SK-N-SH (cell line): ENCODE data around the gene ARTN. TPM values are rescaled to one million over a fixed set of nuclear protein-coding genes. Genes with fewer than 3 reads are reported as not detected.

ENCODE experiments used
- CTCF ChIA-PET: fragments of 300-600, 350-600 bp; formaldehyde crosslinking; extraction: SDS; loops from one replicate; lab custom pipeline; 2021; lab: Yijun Ruan, JAX
- POLR2A ChIA-PET: fragments of 350-600 bp; sonication (Branson Sonifier 250); formaldehyde crosslinking; extraction: SDS; loops from one replicate; lab custom pipeline; 2020; ENCODE audit warnings: antibody characterized with exemption, inconsistent platforms; lab: Yijun Ruan, JAX
- DNase-seq: peaks from one replicate; pipeline ENCODE4 v3.0.0; 2012
- H2AFZ ChIP-seq: fragments of 200-600 bp; sonication (generic); 2 replicates; pipeline ENCODE4 v1.8.1; 2016; ENCODE audit warnings: antibody characterized with exemption, mild to moderate bottlenecking, low read depth
- H3F3A ChIP-seq: fragments of 200-600 bp; sonication (generic); replicated peaks from 2 replicates; pipeline ENCODE3; 2016; ENCODE audit warnings: antibody characterized with exemption, mild to moderate bottlenecking; ENCODE audit not compliant: insufficient read depth
- H3K27ac ChIP-seq, 2 experiments: fragments of 200-500 bp in 1 of 2; fragments of 200-600 bp in 1 of 2; sonication (Bioruptor generic) in 1 of 2; sonication (generic), shearing (Covaris generic) in 1 of 2; 2 replicates each; pipeline versions ENCODE4 v1.5.1 to v1.6.1; 2014 to 2016; ENCODE audit warnings: low read depth in 2 of 2, inconsistent platforms in 1 of 2, low read length in 1 of 2, mild to moderate bottlenecking in 1 of 2, mixed read lengths in 1 of 2
- H3K27me3 ChIP-seq: fragments of 200-600 bp; sonication (generic), shearing (Covaris generic); 2 replicates; pipeline ENCODE4 v1.6.1; 2016; ENCODE audit warnings: mixed run types; ENCODE audit not compliant: insufficient read depth
- H3K36me3 ChIP-seq, 2 experiments: fragments of 200-500 bp in 1 of 2; fragments of 200-600 bp in 1 of 2; sonication (Bioruptor generic) in 1 of 2; sonication (generic) in 1 of 2; replicated peaks in 1 of 2; 2 replicates each; pipeline versions ENCODE3 to v1.5.1; 2014 to 2016; ENCODE audit warnings: low read length in 1 of 2, mild to moderate bottlenecking in 1 of 2; ENCODE audit not compliant: insufficient read depth in 2 of 2, control insufficient read depth in 1 of 2
- H3K4me1 ChIP-seq, 2 experiments: fragments of 200-500 bp in 1 of 2; fragments of 200-600 bp in 1 of 2; sonication (Bioruptor generic) in 1 of 2; sonication (generic), shearing (Covaris generic) in 1 of 2; 2 replicates each; pipeline versions ENCODE4 v1.5.1 to v1.6.1; 2014 to 2016; ENCODE audit warnings: low read depth in 1 of 2, low read length in 1 of 2, mixed run types in 1 of 2; ENCODE audit not compliant: insufficient read depth in 2 of 2, control insufficient read depth in 1 of 2
- H3K4me2 ChIP-seq: fragments of 200-600 bp; sonication (generic), shearing (Covaris generic); 2 replicates; pipeline ENCODE4 v1.6.1; 2017; ENCODE audit warnings: mixed run types
- H3K4me3 ChIP-seq, 2 experiments: fragments of 200-500 bp in 1 of 2; fragments of 200-600 bp in 1 of 2; sonication (Bioruptor generic) in 1 of 2; sonication (generic), shearing (Covaris generic) in 1 of 2; 2 replicates each; pipeline versions ENCODE4 v1.5.1 to v1.8.1; 2014 to 2016; ENCODE audit warnings: low read depth in 2 of 2, inconsistent platforms in 1 of 2, low read length in 1 of 2, mild to moderate bottlenecking in 1 of 2, mixed read lengths in 1 of 2, moderate library complexity in 1 of 2
- H3K79me2 ChIP-seq: fragments of 200-600 bp; sonication (generic); 2 replicates; pipeline ENCODE4 v1.8.1; 2017; ENCODE audit warnings: mild to moderate bottlenecking; ENCODE audit not compliant: insufficient read depth
- H3K9ac ChIP-seq: fragments of 200-600 bp; sonication (generic); 2 replicates; pipeline ENCODE4 v1.6.1; 2017; ENCODE audit warnings: mixed run types
- H3K9me2 ChIP-seq: fragments of 200-600 bp; sonication (generic); 2 replicates; pipeline ENCODE4 v1.6.1; 2017; ENCODE audit warnings: mixed run types
- H3K9me3 ChIP-seq: fragments of 200-600 bp; sonication (generic); 2 replicates; pipeline ENCODE4 v1.6.1; 2017; ENCODE audit warnings: mixed run types, mild to moderate bottlenecking, moderate library complexity
- H4K20me1 ChIP-seq: fragments of 200-600 bp; sonication (generic); 2 replicates; pipeline ENCODE4 v1.6.1; 2017; ENCODE audit warnings: mild to moderate bottlenecking, mixed run types; ENCODE audit not compliant: insufficient read depth
- CHD2 ChIP-seq: fragments of 150-350 bp; IDR thresholded peaks from 2 replicates; pipeline ENCODE4 v1.6.1; 2018; ENCODE audit warnings: low read length; ENCODE audit not compliant: partially characterized antibody
- ELF1 ChIP-seq: IDR thresholded peaks from 2 replicates; pipeline ENCODE4 v1.4.0; 2012
- EP300 ChIP-seq, 2 experiments: IDR thresholded peaks; 2 replicates each; pipeline versions ENCODE4 v1.4.0 to v1.6.1; 2012; ENCODE audit warnings: borderline replicate concordance in 1 of 2, low read depth in 1 of 2, low read length in 1 of 2
- FOXJ3 ChIP-seq: sonication (generic); formaldehyde crosslinking; IDR thresholded peaks from 2 replicates; pipeline ENCODE4 v1.5.1; 2020; ENCODE audit warnings: mild to moderate bottlenecking, missing genetic modification reagents
- GABPA ChIP-seq: IDR thresholded peaks from 2 replicates; pipeline ENCODE4 v1.4.0; 2012; ENCODE audit warnings: low read depth, mild to moderate bottlenecking
- MAX ChIP-seq: IDR thresholded peaks from 2 replicates; pipeline ENCODE4 v1.4.0; 2012; ENCODE audit warnings: low read depth
- MEF2A ChIP-seq: IDR thresholded peaks from 2 replicates; pipeline ENCODE4 v1.4.0; 2012; ENCODE audit warnings: low read depth, borderline replicate concordance
- PBX3 ChIP-seq: IDR thresholded peaks from 2 replicates; pipeline ENCODE4; 2012
- RFX5 ChIP-seq: IDR thresholded peaks from 2 replicates; pipeline ENCODE4 v1.6.1; 2012; ENCODE audit warnings: mild to moderate bottlenecking, improper control_type of control experiment, low read length
- RXRA ChIP-seq: IDR thresholded peaks from 2 replicates; pipeline ENCODE4 v1.4.0; 2012; ENCODE audit warnings: low read depth, mild to moderate bottlenecking, borderline replicate concordance
- TAF1 ChIP-seq: IDR thresholded peaks from 2 replicates; pipeline ENCODE4 v1.6.1; 2012; ENCODE audit warnings: low read depth, mild to moderate bottlenecking, low read length, moderate library complexity, borderline replicate concordance
- TEAD4 ChIP-seq: IDR thresholded peaks from 2 replicates; pipeline ENCODE4 v1.4.0; 2012; ENCODE audit warnings: mild to moderate bottlenecking, borderline replicate concordance; ENCODE audit not compliant: insufficient read depth
- USF1 ChIP-seq: IDR thresholded peaks from 2 replicates; pipeline ENCODE4 v1.4.0; 2012; ENCODE audit warnings: low read depth, borderline replicate concordance
- YY1 ChIP-seq: IDR thresholded peaks from 2 replicates; pipeline ENCODE4 v1.4.0; 2012; ENCODE audit warnings: low read depth, mild to moderate bottlenecking
- WGBS: methylation state at CpG from one replicate; pipeline ENCODE4 v1.1.6; 2017; ENCODE audit warnings: low lambda C conversion rate; 5-methylcytosine and 5-hydroxymethylcytosine counted together
- polyA plus RNA-seq, 3 experiments: library from polyadenylated mRNA; depleted of rRNA; stranded (reverse); fragments of >200 nt; gene quantifications; 2 replicates each; pipeline ENCODE4 v1.2.3, GENCODE V29; 2012
- TF ChIP-seq, protein P1 (sequence below): fragments of 150-350 bp; IDR thresholded peaks from 2 replicates; pipeline ENCODE4 v1.6.1; 2016; ENCODE audit warnings: mild to moderate bottlenecking, low read depth, low read length

ARTN gene
- polyA plus RNA-seq, 1 of the 3 experiments (the other 2 are of a cell fraction) = 0.69 TPM

- H3K27ac ChIP-seq = no peak overlapping the region
- H3K9me2 ChIP-seq = no peaks in the 10 kb centered on the region
- TF ChIP-seq PBX3 = no peak
- TF ChIP-seq GABPA = no peak
- TF ChIP-seq YY1 = no peak
- TF ChIP-seq TAF1 = no peak
- no peak for TF ChIP-seq RFX5
- no peak for TF ChIP-seq RXRA
- TF ChIP-seq USF1 = no peak
- TF ChIP-seq FOXJ3 = no peak
- TF ChIP-seq, protein P1, sequence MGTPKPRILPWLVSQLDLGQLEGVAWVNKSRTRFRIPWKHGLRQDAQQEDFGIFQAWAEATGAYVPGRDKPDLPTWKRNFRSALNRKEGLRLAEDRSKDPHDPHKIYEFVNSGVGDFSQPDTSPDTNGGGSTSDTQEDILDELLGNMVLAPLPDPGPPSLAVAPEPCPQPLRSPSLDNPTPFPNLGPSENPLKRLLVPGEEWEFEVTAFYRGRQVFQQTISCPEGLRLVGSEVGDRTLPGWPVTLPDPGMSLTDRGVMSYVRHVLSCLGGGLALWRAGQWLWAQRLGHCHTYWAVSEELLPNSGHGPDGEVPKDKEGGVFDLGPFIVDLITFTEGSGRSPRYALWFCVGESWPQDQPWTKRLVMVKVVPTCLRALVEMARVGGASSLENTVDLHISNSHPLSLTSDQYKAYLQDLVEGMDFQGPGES = no peak
- TF ChIP-seq TEAD4 = no peak
- no peak for TF ChIP-seq MAX
- no peak for TF ChIP-seq EP300 (IDR thresholded peaks at IDR 0.05; ENCODE audit: borderline replicate concordance in 1 of 2, low read depth in 1 of 2, low read length in 1 of 2)
- TF ChIP-seq MEF2A = no peak
- TF ChIP-seq ELF1 = no peak
- TF ChIP-seq, all 33 proteins: peak for 0
- DNase-seq = no peak
- Histone ChIP-seq H3F3A (no peaks in the 10 kb centered on the region), H4K20me1 (peaks cover 10% of the 10 kb centered on the region), H3K4me2 (no peak overlapping the region), H3K9ac (no peak overlapping the region), H3K27me3 (no peaks in the 10 kb centered on the region), H2AFZ (no peak overlapping the region), H3K4me1 (peaks cover 0 to 15% of the 10 kb centered on the region in 2 experiments; a peak in 1 of 4 replicates), H3K9me3 (no peaks in the 10 kb centered on the region), H3K4me3 (no peak overlapping the region), H3K79me2 (peaks cover 31% of the 10 kb centered on the region), H3K36me3 (peaks cover 4 to 21% of the 10 kb centered on the region in 2 experiments)
- WGBS = 80% methylated on average over 1 of the region's 16 CpGs
- ChIA-PET POLR2A (no interaction called here), CTCF (no interaction called here)
Measured at GRCh38 chr1:43984855-43985254, 51.3 kb downstream of the ARTN start.

DNA sequence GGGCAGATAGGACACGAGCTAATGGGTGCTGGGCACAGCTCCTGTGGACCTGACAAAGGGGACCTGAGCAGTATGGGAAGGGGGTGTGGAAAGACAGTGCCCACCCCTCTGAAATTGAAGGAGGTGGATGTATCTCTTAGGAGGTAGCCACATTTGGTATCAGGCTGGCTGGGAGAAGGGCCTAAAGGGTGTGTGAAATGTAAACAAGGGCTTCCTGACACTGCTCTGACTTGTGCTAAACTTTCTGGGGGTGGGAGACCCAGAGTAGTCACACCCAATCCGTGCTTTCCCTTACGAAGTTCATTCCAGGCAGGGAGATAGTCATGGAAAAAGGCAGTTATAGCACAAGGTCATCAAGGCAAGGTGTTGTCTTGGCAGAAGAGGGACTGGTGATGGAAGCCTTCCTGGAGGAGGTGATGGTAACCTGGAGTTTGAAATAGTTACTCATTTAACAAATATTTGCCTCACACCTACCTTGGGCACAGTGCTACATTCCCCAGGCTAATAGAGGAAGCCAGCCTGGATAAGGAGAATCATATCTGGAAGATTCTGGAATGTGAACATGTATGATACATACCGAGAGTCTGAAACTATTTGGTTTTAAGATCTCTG lies 52.5 kb downstream of the ARTN start:
- no peak for TF ChIP-seq CHD2
- no peaks in the 10 kb centered on the region for H3K27me3 ChIP-seq
- H3K4me2 ChIP-seq = no peak overlapping the region
- POLR2A ChIA-PET = no interaction called here
- H3K9me2 ChIP-seq = no peaks in the 10 kb centered on the region
- no peak overlapping the region for H3K4me3 ChIP-seq
- H4K20me1 ChIP-seq = peaks cover 10% of the 10 kb centered on the region
- H3F3A ChIP-seq = peaks cover 4% of the 10 kb centered on the region
- H3K9me3 ChIP-seq = no peaks in the 10 kb centered on the region
- DNase-seq = no peak
- H3K4me1 ChIP-seq = peaks cover 8 to 10% of the 10 kb centered on the region in 2 experiments; a peak in 3 of 4 replicates
- H3K9ac ChIP-seq = no peak overlapping the region
- H3K36me3 ChIP-seq = peaks cover 4 to 21% of the 10 kb centered on the region in 2 experiments
- no peak overlapping the region for H3K27ac ChIP-seq
- H3K79me2 ChIP-seq = peaks cover 19% of the 10 kb centered on the region; the same call in 1 of the 2 replicates
- 91% methylated on average over 4 of the region's 4 CpGs for WGBS
- CTCF ChIA-PET = interaction anchor here (1.5 kb wide), 1 partner anchor 51 kb away, joined by 3 read pairs; no protein-coding TSS in a partner anchor
- no peak overlapping the region for H2AFZ ChIP-seq
